Activated T-cell treated with anti-CD3 and anti-CD28 coated beads, Interleukin-2, amount 50 U/mL, for 1 hour (primary cell): ENCODE results near the gene MXRA7.
A peak's percentile ranks its signal among the peaks of the same experiment; 100 is the strongest.

Experiments used
- DNase-seq: peaks from one replicate; pipeline ENCODE4 v3.0.0-alpha.2; 2020

Gene MXRA7

DNA sequence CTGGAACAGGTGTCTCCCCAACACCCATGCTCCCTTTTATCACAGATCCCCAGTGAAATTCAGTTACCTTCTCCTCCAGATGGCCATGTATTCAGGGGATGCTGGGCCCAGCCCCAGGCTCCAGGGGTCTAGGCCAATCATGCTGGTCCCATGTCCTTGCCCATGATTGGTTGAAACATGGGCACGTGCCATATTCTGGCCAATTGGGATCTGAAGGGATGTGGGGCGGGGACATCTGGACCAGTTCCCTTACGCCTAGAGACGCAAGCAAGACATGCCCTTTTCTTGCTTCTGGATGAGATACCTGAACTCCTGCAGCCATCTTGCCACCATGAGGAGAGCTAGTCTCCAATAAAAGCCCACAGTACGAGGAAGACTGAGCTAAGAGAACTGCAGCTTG is 36.2 kb downstream of the MXRA7 start:
- DNase-seq: no peak

DNA sequence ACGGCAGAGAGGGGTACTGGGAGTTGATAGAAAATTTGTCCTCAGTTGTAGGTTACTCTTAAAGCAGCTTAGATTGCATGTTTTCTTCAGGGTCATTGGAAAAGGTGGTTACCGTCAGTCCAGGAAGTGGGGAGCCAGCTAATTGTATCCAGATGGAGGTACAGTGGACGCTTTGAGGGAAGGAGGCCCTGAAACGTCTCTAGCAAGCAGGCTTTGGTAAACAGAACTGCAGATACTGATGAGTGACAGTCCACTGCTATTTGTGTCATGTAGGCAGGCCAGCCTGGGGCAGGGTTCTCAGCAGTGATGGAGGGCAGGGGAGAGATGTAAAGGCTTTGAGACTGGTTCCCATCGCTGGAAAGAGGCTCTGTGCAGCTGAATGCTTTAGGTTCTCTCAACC is 37.0 kb downstream of the MXRA7 start:
- no peak for DNase-seq

DNA sequence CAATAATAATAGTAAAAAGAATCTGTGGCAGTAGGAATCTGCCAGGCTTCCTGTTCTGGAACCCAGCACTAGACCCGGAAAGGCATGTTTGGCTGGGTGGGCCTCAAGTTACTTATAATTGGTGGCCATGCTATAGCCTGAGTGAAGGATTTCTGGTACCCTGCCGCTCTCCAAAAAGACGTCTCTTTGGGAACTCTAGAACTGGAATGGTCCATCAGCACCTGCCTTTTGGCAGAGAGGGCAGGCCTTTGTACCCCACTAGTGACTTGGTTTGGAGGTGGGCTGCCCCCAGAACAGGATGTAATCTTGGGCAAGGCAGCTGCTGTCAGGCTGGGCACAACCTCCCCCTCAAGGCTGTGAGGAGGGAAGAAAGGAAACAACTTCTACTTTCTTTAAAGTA is 37.9 kb downstream of the MXRA7 start:
- no peak for DNase-seq

DNA sequence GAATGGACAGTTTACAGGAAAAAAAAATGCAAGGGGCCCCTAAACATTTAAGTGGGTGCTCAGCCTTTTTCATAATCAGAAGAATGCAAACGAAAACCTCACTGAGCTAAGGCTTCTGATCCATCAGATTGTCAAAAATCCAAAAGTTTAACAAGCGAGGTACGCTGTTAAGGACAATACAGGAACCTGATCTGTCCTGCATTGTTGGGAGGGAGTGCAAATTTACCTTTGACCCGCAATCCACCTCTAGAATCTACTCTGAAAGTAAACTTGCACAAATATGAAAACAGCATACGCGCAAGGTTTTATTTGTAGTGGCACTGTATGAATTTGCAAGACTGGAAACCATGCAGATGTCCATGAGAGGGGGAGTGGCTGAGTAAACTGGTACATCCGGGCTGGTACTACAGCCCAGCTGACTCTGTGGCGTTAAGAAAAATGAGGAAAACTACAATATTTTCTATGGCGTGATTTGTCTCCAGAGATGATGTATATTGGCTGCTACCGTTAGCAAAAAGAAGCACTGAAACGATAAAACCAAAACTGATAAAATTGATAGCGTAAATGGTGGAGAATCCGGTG is 38.4 kb downstream of the MXRA7 start:
- no peak for DNase-seq

DNA sequence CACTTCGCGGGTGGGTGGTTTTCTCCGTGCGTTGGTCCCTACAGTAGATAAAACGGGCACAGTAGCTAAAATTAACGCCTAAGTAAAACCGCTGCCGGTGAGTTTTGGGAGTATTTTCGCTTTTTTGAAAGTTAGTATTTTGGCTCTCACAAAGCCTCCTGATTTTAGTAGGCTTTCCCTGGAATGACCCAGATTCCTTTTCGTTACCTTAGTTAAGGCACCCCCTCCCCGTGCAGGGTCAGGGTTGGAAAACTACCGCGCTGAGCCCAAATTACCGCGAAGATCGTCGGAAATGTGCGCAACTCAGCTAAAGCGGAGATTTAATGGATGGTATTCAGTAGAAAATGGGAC is 38.9 kb downstream of the MXRA7 start:
- no peak for DNase-seq

DNA sequence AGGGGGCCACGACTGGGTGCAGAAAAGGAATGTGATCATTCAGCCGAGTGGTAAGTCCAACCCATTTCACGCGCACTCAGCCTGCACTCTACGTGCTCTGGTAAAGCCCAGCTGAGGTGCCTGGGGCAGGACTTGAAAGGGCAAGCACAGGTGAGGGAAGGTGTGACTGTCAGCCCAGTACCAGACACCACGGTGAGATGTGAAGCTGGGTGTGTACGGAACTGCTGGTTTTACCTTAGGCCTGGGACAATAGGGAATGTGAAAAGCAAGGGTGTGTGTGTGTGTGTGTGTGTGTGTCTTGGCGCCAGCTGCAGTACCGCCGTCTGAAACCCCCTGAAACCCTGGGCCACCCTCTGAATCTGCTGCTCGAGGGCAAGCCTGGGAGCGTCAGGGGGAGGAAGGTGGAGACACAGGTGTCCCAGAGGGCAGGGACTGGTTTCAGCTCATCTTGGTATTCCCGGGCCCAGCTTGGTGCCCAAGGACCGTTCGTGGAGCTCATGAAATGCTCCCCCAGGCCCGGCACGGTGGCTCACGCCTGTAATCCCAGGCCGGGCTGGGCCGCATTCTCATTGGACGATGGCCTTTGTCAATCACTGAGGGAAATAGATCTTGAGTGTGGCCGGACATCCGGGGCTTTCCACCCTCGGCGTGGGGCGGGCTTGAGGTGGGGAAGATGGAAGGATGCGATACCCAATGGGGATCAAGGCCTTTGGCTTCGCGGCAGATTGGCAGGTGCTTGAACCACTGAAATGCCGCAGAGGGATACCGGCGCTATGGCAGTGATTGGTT is 39.4 kb downstream of the MXRA7 start:
- DNase-seq: peak; percentile 97

DNA sequence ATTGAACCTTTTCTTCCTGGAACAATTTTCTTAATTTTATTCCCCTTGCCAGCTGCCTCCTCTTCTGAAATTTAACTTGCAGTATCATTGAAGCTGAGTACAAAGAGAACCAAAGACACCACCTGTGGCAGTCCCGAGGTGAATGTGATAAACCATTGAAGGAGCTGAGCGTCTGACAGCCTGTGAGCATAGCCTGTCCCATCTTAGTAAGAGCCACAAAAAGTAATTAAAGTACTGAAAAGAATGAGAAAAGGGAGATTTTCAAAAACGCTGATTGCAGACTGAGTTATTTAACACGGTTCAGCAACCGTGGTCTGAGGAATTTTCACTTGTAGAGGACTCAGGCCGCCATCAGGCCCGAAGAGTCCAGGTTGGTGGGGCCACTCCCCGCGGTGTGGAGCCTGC is 40.0 kb downstream of the MXRA7 start:
- DNase-seq: no peak

DNA sequence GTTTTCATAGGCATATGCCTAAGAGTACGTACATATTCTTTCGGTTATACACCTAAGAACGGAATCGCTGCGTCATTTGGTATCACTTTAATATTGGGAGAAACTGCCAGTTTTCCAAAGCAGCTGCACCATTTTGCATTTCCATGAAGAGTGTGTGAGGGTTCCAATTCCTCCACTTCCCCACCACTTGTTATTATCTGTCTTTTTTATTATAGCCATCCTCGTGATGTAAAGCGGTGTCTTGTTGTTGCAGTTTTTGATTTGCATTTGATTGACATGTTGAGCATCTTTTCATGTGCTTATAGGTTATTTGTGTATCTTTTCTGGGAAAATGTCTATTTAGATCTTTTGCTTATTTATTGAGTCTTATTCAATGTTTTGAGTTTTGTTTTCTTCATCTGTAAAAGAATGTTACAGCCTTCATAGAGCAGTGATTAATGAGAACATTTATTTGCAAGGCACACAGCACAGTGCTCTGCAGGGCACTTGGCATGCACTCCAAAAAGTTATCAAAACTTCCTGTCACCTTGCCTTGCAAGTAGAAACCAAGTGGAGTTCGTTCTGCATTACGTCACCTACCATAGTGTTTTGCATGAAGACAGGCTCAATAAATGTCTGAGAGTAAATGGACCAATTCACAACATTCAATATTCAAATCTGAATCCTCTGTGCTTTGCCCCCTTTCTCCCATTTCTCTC is 40.6 kb downstream of the MXRA7 start:
- DNase-seq: no peak

DNA sequence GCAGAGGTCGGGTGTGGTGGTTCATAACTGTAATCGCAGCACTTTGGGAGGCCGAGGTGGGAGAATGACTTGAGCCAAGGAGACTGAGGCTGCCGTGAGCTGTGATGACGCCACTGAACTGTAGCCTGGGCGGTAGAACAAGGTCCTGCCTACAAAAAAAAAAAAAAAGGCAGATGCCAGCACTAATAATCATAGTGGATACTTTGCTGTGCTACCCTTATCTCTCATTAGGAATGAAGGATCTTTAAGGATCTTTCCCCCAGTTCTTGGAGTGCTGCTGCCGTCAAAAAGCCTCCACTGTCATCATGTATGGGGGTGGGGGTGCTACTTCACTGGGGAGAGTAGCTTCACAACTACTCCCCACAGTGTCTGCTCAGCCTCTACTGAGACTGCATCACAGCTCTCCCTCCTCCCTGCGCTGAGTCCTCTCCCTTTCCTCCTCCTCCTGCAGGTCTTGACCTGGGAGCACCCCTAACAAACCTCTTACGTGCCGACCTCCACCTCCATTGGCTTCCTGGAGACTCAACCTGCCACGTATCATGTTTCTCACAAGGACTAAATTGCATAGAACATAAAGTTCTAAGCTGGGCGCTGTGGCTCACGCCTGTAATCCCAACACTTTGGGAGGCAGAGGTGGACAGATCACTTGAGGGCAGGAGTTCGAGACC is 42.8 kb downstream of the MXRA7 start:
- DNase-seq: no peak

DNA sequence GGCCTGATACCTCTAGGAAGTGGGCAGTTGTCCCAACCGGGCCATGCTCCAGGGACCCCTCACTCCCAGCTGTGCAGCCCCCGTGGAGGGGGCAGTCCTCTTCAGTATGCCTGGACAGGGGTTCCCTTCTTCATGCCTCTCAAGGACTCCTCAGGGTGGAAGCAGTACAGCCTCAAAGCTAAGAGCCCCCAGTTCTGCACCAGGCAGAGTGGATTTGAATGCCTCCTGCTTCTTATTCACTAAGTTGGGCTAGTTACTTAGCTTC is 43.3 kb downstream of the MXRA7 start:
- no peak for DNase-seq

DNA sequence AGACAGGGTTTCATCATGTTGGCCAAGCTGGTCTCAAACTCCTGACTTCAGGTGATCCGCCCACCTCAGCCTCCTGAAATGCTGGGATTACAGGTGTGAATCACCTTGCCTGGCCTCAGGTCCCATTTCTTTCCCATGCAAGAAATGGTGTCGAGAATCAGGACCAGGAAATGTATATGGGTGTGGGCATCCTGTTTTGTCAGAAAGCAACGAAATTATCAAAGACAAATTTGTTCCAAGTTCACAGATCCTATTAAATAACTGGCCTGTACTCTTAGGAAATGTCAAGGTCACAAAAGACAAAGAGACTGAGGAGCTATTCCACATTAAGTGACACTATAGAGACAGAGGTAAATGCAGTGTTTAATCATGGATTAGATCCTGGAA is 50.1 kb downstream of the MXRA7 start:
- no peak for DNase-seq

DNA sequence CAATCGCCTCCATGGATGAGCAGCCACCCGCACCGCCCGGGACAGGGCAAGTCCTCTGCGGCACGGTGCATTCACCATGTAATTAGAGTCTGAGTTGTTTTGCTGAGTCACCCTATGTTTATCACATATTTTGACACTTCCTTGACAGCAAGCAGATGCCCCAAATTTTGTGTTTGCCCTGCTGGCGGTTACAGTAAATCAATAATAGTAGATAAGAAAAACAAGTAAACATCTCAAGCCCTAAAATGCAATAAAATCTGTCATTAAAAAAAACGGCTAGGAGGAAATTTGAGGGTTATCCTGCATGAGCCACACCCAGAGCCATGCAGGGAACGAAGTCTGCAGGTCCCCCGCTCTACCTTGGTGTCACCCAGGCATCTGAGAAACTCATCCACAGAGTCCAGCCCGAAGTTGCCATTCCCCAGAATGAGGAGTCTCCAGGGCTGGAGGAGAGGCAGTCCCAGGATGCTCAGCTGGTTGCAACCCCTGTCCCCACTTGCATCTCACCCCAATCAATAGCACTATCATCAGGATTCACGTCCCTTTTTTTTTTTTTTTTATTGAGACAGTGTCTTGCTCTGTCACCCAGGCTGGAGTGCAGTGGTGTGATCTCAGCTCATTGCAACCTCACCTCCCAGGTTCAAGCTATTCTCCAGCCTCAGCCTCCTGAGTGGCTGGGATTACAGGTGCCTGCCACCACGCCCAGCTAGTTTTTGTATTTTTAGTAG is 50.7 kb downstream of the MXRA7 start:
- no peak for DNase-seq

DNA sequence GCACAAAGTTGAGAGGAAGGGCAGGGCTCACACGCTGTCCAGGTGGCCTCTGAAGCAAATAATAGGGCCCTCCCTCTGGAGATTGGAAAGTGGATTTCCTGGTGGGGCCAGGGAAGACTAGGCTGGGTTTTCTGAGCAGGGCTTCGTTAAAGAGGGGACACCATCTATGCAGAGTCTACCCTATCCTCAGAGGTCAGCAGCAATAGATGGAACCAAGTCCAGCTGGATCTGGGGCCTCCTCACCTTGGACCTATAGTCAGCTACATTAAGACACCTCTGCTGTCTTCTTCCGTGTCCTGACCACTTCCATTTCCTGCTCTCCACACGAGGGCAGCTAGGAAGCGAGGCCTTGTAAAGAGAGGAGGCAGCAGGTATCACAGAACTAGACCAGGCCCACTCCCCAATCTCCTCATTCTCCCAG is 52.5 kb downstream of the MXRA7 start:
- no peak for DNase-seq

DNA sequence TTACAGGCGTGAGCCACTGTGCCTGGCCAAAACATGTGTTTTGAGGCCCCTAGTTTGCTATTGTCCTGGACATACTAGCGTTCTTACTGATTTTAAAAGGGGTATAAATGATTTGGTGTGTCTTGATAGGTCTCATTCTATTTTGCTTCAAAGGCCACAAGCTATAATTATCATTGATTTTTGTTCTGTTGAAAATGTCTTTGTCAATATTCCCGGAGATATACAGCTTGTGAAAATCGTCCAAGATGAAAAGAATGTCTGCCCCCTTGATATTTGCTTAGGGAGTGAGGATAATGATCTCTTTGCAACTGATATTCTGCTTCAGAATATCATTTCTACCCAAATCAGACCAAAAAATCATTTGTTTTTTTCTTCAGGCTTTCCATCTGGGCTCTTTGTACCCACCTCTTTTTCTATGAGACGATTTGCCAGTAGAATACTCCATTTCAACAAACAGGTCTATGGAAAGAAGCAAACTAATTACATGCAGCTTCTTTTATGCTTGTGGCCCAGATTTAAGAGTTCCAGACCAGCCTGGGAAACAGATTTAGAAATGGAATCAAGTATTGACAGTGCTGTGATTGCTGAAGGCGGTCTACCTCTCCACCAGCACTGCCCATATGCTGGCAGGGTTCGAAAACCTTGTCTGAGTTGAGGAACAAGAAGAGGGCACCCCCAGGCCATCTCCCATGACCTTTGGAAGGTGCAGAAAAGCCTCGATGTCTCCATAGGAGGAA is 53.1 kb downstream of the MXRA7 start:
- no peak for DNase-seq

DNA sequence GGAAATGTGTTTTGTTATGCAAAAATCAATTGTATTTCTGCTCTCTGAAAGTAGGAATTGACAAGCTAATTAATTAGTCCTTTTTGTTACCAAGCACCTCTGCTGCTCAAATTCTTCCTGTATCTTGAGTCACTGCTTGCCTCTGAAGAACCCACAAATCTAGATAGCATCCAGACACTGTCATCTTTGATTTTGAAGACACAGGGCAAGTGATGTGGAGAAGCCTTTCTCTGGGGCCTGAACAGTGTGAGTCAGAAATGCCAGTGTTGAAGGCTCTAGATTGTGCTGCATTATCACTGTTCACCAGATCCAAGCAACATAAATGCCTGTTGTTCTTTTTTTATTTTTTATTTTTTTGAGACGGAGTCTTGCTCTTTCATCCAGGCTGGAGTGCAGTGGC is 56.4 kb downstream of the MXRA7 start:
- no peak for DNase-seq

DNA sequence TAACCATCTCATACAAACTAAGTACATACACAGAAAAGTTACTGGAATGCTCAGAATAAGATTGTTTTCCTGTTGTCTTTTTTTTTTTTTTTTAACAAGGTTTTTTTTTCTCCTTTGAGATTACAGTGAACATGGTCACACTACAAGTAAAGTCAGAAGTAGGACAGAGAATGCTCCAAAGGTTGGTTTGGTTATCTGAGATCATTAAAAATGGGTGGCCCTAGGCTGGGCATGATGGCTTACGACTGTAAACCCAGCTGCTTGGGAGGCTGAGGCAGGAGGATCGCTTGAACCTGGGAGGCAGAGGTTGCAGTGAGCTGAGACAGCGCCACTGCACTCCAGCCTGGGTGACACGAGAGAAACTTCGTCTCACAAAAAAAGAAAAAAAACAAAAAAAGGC is 60.3 kb downstream of the MXRA7 start:
- DNase-seq: no peak

DNA sequence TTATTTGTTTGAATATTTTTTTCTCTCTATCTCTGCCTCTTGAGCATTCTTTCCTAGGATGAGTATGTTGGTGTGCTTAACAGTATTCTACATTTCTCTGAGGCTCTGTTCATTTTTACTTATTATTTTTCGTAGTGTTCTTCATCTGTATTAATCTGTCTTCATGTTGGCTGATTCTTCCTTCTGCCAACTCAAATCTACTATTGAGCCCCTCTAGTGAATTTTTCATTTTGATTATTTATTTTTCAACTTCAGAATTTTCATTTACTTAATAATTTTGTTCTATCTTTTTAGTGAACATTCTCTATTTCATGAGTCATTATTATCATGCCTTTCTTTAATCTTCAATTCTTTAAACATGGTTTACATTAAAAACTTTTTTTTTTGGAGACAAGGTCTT is 64.1 kb downstream of the MXRA7 start:
- DNase-seq: no peak

DNA sequence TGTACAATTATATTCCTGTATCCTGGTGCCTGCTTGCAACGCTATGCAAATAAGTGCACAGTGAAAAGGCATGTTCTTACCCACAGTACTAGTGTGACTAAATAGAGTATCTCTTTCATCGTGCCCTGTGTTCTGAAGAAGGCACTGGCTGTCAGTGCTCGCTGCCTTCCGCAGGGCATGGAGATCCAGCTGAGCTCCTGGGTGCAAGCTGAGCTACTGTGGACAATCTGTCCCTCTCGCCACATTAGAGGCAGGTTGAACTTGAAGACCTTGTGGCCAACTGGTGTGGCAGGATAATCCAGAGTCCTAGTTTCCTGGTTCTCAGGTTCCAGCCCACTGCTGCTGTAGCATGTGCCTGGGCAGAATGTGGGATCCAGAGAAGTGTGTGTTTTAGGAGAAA is 65.3 kb downstream of the MXRA7 start:
- DNase-seq: no peak

DNA sequence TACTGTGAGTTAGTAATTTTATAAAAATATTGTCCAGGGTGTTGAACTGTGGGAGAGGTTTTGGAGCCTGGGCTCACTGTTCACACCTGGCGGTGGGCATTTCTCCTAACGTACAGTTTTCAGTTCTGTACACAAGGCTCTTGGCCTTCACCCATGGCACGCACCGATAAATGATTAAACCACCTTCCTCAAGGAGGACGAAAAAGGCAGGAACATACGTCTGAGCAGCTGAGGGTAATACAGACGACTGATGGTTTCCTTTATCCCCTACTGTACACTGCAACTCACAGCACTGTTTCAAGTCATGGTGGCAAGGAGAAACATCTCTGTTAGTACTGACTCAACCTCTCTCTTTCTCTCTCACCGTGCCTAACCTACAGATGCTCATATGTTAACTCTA is 65.8 kb downstream of the MXRA7 start:
- no peak for DNase-seq

DNA sequence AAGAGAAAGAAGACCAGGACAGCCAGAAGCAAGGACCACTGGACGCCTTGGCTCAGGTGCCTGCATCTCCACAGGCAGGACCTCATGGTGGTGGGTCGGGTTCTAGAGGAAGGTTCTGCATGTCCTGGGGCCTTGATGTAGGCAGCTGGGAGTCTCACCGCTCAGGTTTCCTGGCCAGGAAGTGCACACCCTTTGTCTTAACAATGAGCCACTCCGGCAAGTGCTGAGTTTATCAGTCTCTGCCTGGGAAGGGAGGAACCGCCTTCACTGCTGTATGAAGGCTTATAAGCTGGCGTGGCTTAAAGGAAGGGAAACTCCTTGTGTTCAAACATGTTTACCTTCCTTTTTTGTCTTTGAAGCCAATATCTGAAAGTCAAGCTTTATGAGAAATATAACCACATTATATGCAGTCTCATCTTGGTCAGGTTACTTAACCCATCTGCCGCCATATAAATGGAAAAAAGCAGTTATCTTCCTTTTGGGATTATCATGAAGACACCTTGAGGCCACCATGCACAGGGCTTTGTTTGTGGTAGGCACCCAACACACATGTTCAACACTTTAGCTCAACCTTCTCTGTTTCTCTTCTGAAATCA is 67.1 kb downstream of the MXRA7 start, which contains the start of gene ST6GALNAC1:
TSS of gene ST6GALNAC1 (minus strand) at position 205 of the 596 bp plus-strand sequence. CDS start at position 86, 119 bp downstream.
- peak; percentile 32 for DNase-seq

DNA sequence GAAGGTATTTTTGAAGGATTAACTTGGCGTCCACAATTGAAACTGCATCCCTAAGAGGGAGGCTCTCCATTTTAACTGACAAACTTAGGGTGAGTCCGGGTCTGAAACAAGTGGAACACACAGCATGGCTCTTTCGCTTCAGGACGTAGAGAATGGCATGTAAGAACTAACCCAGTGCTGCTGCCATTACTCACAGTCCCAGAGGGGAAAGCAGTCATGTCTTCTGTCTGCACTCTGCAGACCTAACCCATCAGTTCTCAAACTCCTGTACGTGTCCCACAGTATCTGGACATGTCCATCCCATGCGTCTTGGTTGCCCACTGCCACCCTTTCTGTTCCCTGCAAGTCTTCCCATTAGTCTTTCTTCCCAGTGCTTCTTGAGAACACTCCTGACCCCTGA is 67.8 kb downstream of the MXRA7 start:
- DNase-seq: no peak

DNA sequence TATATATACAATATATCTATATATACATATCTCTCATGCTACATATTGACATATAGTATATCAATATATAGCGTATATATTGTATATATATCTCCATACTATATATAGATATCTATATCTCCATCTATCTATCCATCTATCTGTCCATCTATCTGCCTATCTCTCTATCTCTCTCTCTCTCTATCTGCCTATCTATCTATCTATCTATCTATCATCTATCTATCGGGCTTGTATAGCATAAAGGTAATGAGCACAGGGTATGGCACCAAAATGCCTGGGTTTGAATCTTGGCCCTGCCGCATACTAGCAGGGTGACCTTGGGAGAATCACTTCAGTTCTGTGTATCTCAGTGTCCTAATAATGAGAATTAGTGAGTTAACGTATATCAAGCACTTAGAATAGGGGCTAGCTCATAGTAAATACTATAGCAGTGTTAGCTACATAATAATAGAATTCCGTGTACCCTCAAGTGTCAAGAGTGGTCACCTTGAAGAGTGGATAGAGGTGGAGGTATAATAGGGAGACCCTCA is 68.7 kb downstream of the MXRA7 start:
- no peak for DNase-seq
